CD1c-positive myeloid dendritic cell (primary cell): ENCODE data around the gene MTMR3.
A peak's percentile ranks its signal among the peaks of the same experiment; 100 is the strongest.

Experiments
- DNase-seq: peaks from one replicate; pipeline ENCODE4 v3.0.0-alpha.2; 2016; ENCODE audit errors: extremely low spot score

The MTMR3 gene

GRCh38 chr22:29914991-29915533 lies 32.1 kb downstream of the MTMR3 start:
- DNase-seq = no peak

- DNase-seq = no peak
Measured at GRCh38 chr22:29916007-29916544, 33.1 kb downstream of the MTMR3 start.

GRCh38 chr22:29917052-29917902 lies 34.3 kb downstream of the MTMR3 start:
- no peak for DNase-seq

GRCh38 chr22:29925402-29925801 lies 42.4 kb downstream of the MTMR3 start:
- no peak for DNase-seq

GRCh38 chr22:29926057-29926456 lies 43.1 kb downstream of the MTMR3 start:
- DNase-seq = no peak

- no peak for DNase-seq
Measured at GRCh38 chr22:29932136-29932535, 49.2 kb downstream of the MTMR3 start.

- DNase-seq = no peak
Measured at GRCh38 chr22:29933619-29934018, 50.6 kb downstream of the MTMR3 start.

GRCh38 chr22:29934596-29934995 lies 51.6 kb downstream of the MTMR3 start:
- DNase-seq = no peak

- DNase-seq = no peak
Measured at GRCh38 chr22:29936186-29936585, 53.2 kb downstream of the MTMR3 start.

GRCh38 chr22:29937940-29938693 lies 55.1 kb downstream of the MTMR3 start:
- peak; percentile 8 for DNase-seq

GRCh38 chr22:29940526-29940925 lies 57.6 kb downstream of the MTMR3 start:
- DNase-seq = no peak

GRCh38 chr22:29944339-29944738 lies 61.4 kb downstream of the MTMR3 start:
- DNase-seq = no peak

GRCh38 chr22:29945435-29945834 lies 62.5 kb downstream of the MTMR3 start:
- DNase-seq = no peak

- DNase-seq = no peak
Measured at GRCh38 chr22:29946220-29946619, 63.2 kb downstream of the MTMR3 start.

- DNase-seq = no peak
Measured at GRCh38 chr22:29947410-29948384, 64.7 kb downstream of the MTMR3 start.

- no peak for DNase-seq
Measured at GRCh38 chr22:29948385-29948769, 65.4 kb downstream of the MTMR3 start.

- no peak for DNase-seq
Measured at GRCh38 chr22:29949872-29950271, 66.9 kb downstream of the MTMR3 start.

- DNase-seq = peak; percentile 7
Measured at GRCh38 chr22:29951791-29952413, 68.9 kb downstream of the MTMR3 start.

GRCh38 chr22:29954203-29954855 lies 71.4 kb downstream of the MTMR3 start:
- DNase-seq = no peak

- DNase-seq = no peak
Measured at GRCh38 chr22:29956680-29957079, 73.7 kb downstream of the MTMR3 start.
